Measurements from ENCODE around the gene UGT2B15.

- TF ChIP-seq CTCF (IDR thresholded peaks at IDR 0.05; ENCODE audit: low read length) (no peak), EZH2 (IDR thresholded peaks at IDR 0.05; ENCODE audit: borderline replicate concordance, low read length) (no peak)
Observed at GRCh38 chr4:68718447-68719074, 48.1 kb upstream of the UGT2B15 start.
